HFF-Myc (cell line): ENCODE measurements around the gene DLEC1.
"Not testable (repeated sequence)": the region's sequence is repeated elsewhere in the genome, so short reads cannot be mapped to it uniquely, and the experiment has no call there.

Experiments
- DNase-seq: peaks from one replicate; pipeline ENCODE4 v3.0.0-alpha.2; 2011; ENCODE audit warnings: low read depth; ENCODE audit errors: extremely low read depth
- H3K4me3 ChIP-seq: replicated peaks from 2 replicates; pipeline ENCODE4 v1.5.1; 2011; ENCODE audit warnings: low read depth, mild to moderate bottlenecking, control low read depth, low read length
- TF ChIP-seq, protein P1 (sequence below): IDR thresholded peaks from 2 replicates; pipeline ENCODE4 v1.5.1; 2012; ENCODE audit warnings: mild to moderate bottlenecking, low read depth, low read length, control low read depth; ENCODE audit errors: missing control alignments

Gene DLEC1

DNA sequence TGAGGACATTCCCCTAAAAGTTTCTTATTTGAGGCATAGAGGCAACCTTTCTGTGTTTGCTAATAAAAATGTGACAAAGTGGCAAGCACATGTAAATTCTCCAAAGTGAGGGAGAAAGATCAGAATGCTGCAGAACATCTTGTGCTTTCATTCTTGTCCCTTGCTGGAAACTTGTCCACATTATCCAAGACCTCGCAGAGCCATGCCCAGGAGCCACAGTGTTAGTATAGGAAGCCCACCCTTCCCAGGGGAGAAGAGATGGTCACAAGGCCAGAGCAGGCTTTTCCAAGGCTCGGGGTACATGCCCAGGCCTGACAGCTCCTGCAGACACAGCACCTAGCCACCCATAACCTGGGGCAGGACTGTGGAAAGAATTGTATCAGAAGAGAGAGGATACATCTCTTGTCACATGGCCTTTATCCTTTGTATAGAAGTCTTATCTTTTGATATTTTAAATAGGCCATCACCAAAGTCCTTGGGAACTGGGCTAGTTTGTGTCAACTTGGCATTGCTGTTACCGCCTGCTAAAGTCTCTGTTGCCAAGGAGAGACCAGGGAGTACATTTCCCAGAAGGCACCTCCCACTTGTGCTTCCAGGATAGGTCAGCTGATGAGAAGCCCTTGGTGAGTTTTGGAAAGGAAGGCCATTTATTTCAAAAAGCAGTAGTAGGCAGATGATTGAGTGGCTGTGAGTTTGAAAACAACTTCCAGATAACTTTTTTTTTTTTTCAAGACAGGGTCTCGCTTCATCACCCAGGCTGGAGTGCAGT lies 10.5 kb downstream of the DLEC1 start:
- no peak overlapping the region for H3K4me3 ChIP-seq
- TF ChIP-seq, protein P1, sequence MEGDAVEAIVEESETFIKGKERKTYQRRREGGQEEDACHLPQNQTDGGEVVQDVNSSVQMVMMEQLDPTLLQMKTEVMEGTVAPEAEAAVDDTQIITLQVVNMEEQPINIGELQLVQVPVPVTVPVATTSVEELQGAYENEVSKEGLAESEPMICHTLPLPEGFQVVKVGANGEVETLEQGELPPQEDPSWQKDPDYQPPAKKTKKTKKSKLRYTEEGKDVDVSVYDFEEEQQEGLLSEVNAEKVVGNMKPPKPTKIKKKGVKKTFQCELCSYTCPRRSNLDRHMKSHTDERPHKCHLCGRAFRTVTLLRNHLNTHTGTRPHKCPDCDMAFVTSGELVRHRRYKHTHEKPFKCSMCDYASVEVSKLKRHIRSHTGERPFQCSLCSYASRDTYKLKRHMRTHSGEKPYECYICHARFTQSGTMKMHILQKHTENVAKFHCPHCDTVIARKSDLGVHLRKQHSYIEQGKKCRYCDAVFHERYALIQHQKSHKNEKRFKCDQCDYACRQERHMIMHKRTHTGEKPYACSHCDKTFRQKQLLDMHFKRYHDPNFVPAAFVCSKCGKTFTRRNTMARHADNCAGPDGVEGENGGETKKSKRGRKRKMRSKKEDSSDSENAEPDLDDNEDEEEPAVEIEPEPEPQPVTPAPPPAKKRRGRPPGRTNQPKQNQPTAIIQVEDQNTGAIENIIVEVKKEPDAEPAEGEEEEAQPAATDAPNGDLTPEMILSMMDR = no peak

DNA sequence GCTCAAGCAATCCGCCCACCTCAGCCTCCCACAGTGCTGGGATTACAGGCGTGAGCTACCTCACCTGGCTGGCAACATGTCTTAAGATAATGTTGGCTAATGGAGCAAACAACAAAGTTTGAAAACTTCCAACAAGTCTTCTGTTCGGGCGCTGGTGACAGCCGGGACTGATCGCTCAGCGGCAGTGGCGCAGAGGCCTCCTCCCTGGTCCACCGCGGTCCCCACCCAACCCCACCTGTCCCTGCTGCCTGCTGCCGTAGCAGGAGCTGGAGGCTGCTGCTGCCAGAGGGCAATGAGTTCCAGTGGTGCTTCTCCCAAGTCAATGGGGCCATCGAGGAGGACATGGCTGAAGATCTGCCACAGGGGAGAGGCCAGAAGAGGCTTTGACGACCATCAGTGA lies 12.1 kb downstream of the DLEC1 start:
- no peak for DNase-seq
- H3K4me3 ChIP-seq = no peak overlapping the region
- TF ChIP-seq, protein P1 = no peak

More for the DNA sequence above, 10.5 kb downstream of the DLEC1 start:
- DNase-seq = no peak

DNA sequence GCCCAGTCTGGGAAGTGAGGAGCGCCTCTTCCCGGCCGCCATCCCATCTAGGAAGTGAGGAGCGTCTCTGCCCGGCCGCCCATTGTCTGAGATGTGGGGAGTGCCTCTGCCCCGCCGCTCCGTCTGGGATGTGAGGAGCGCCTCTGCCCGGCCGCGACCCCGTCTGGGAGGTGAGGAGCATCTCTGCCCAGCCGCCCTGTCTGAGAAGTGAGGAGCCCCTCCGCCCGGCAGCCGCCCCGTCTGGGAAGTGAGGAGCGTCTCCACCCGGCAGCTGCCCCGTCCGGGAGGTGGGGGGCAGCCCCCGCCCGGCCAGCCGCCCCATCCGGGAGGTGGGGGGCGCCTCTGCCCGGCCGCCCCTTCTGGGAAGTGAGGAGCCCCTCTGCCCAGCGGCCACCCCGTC lies 14.3 kb downstream of the DLEC1 start:
- DNase-seq, H3K4me3 ChIP-seq: not testable (repeated sequence)

DNA sequence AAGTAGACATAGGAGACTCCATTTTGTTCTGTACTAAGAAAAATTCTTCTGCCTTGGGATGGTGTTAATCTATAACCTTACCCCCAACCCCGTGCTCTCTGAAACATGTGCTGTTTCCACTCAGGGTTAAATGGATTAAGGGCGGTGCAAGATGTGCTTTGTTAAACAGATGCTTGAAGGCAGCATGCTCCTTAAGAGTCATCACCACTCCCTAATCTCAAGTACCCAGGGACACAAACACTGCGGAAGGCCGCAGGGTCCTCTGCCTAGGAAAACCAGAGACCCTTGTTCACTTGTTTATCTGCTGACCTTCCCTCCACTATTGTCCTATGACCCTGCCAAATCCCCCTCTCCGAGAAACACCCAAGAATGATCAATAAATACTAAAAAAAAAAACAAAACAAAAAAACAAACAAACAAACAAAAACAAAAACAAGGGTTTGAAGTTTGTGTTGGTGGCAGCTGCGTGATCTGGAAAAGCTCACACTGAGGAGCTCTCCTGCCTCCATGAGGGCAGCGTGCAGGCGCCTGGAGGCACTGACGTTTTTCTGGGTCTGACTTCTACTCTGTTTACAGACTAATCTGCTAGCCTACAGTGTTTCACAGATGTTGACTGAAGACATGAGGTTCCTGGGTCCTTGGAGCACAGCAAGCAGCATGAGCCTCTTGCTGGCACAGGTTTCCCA lies 14.9 kb downstream of the DLEC1 start:
- H3K4me3 ChIP-seq, DNase-seq: not testable (repeated sequence)

DNA sequence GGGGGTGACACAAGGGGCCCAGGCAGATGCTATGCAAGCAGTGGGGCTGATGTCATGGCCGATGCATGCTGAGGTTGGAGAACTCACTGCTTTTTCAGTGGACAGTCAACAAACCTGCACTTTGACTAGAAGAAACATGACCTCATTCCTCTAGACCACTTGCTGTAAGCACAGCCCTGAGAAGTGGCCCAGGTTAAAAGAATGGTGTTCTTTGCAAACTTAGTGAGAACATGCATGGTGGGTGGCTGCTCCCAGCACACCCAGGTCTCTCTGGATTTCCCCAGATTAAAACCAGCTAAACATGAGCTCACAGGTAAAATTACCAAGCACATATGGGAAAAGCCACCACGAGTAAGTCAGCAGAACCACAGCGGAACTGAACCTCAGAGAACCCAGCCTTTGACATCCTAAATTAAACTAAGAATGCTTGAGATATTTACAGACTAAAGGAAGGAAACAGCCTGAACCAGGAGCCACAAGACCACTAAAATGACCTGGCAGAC lies 15.5 kb downstream of the DLEC1 start:
- no peak for DNase-seq
- no peak overlapping the region for H3K4me3 ChIP-seq
- TF ChIP-seq, protein P1 = no peak

DNA sequence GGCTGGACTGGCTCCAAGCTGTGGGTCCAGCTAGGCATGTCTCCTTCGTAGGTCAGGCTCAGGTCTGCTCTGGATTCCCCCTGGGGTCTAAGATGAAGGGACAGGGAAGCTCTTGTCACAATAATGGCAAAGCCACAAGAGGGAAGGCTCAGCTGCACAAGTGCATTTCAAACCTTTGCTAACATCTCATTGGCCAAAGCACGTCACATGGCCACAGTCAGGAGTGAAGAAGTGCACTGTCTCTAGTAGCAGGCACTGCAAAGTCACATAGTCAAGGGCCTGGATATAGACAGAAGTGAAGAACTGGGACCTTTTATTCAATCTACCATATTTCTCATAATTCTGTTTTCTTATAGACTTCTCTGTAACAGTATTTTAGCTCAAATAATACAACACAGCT lies 20.1 kb downstream of the DLEC1 start:
- DNase-seq = no peak
- TF ChIP-seq, protein P1 = no peak
- no peak overlapping the region for H3K4me3 ChIP-seq

DNA sequence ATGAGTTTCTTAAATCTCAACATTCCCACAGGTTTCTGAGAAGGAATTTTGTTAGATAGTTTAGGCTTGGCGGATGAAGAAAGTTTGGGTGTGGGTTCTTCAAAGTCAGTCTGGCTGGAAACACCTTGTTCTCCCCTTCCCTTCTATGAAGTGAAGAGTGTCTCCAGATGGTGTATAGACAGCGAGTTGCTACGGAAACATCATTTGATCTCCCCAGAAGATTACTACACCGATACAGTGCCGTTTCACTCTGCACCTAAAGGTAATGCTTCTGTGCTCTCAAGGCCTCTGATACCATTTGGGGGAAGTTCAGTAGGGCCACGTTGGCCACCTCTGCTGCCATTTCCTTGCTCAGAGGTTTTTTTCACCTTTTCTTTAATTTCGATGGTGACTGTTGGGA lies 20.6 kb downstream of the DLEC1 start:
- TF ChIP-seq, protein P1 = no peak
- H3K4me3 ChIP-seq = no peak overlapping the region
- no peak for DNase-seq
